HT-29 (cell line): ENCODE data around the gene NCL. TPM values are rescaled to one million over a fixed set of nuclear protein-coding genes. Genes with fewer than 3 reads are reported as not detected.

Experiments
- DNase-seq: peaks from one replicate; pipeline ENCODE4 v3.0.0-alpha.2; 2015; ENCODE audit warnings: low spot score
- total RNA-seq: library from RNA; depleted of rRNA; stranded (reverse); fragments of >200 nt; shearing (Covaris generic); gene quantifications from 2 replicates; pipeline ENCODE4 v1.2.3, GENCODE V29; 2014; rRNA removed

Gene NCL, protein sequence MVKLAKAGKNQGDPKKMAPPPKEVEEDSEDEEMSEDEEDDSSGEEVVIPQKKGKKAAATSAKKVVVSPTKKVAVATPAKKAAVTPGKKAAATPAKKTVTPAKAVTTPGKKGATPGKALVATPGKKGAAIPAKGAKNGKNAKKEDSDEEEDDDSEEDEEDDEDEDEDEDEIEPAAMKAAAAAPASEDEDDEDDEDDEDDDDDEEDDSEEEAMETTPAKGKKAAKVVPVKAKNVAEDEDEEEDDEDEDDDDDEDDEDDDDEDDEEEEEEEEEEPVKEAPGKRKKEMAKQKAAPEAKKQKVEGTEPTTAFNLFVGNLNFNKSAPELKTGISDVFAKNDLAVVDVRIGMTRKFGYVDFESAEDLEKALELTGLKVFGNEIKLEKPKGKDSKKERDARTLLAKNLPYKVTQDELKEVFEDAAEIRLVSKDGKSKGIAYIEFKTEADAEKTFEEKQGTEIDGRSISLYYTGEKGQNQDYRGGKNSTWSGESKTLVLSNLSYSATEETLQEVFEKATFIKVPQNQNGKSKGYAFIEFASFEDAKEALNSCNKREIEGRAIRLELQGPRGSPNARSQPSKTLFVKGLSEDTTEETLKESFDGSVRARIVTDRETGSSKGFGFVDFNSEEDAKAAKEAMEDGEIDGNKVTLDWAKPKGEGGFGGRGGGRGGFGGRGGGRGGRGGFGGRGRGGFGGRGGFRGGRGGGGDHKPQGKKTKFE
- total RNA-seq: 227 and 245 TPM in 2 replicates

DNA sequence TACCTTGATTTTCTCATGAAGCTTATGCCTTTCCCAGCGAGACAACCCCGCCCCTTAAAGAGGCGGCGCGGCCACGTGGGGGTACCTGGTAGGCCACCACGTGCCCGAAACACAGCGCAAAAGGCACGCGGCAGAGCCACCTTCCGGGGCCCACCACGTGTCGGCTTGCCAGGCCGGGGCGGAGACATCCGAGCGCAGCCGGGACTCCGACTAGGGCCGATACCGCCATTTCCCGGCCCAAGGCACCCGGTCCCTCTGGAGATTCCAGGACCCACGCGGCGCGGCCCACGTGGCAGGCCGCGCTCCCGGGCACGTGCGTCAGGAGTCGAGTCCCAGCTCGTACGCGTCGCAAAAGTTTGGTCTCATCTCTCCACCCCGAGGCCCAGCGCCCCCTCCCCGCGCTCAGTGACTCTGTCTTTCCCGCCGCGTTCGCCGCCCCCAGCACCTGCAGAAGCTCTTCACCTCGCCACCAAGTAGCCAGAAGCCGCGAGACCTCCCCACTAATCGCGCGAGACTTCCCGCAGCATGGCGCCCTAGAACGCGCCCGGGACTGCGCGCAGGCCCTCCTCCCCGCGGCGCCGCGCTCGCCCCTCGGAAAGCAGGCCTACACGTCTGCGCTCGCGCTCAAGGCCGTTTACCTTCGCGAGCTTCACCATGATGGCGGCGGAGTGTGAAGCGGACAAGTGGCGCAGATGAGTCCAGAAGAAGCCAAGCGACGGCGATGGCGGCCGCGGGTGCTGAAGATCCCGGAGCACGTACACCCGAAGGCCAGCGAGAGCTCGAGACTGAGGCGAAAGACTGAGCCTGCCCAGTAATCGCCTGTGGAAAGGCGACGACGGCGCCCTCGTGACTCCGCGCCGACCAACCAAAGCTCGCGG is at the start of gene NCL:
TSS of gene NCL (minus strand) at position 787 of the 878 bp plus-strand sequence. CDS start at position 656, 131 bp downstream.
- peak; percentile 81 for DNase-seq

- no peak for DNase-seq
These were observed 49.5 kb upstream of the NCL start for GRCh38 chr2:231513746-231514224.

- peak; percentile 9 for DNase-seq
These were observed 47.9 kb upstream of the NCL start for GRCh38 chr2:231512222-231512621.

- no peak for DNase-seq
These were observed 39.5 kb upstream of the NCL start for GRCh38 chr2:231503766-231504165.

DNA sequence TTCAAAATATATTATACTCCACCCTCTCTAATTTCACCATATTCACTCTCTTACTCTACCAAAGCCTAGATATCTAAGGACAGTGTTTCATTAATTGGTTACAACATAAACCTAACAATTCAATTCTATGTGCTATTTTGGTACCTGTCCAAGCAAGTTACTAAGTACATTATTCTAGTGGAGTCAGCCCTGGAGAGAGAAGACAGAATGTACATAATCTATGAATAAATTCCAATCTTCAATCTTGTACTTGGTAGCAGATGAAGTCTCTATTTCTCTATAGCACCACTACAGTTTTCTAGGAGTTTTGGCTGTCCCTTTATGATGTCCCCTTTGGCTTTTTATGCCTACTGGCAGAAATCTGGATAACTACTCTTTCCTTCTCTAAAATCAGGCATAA is 38.3 kb upstream of the NCL start:
- DNase-seq: no peak

- no peak for DNase-seq
These were observed 33.4 kb upstream of the NCL start for GRCh38 chr2:231497651-231498050.

GRCh38 chr2:231494669-231495068 is 30.4 kb upstream of the NCL start:
- DNase-seq: no peak

- no peak for DNase-seq
These were observed 26.5 kb upstream of the NCL start for GRCh38 chr2:231490801-231491200.

DNA sequence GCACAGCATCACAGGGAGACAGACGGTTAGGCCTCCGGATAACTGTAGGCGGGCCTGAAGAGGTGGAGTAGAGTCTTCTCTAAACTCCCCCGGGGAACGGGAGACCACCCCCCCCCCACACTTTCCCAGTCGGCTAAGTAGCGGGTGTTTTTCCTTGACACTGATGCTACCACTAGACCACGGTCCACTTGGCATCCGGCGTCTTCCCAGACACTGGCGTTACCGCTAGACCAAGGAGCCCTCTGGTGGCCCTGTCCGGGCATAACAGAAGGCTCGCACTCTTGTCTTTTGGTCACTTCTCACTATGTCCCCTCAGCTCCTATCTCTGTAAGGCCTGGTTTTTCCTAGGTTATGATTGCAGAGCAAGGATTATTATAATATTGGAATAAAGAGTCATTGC is 25.7 kb upstream of the NCL start:
- DNase-seq: no peak

GRCh38 chr2:231488331-231488730 is 24.0 kb upstream of the NCL start:
- DNase-seq: no peak

- no peak for DNase-seq
These were observed 22.7 kb upstream of the NCL start for GRCh38 chr2:231486851-231487596.

- DNase-seq: no peak
These were observed 19.4 kb upstream of the NCL start for GRCh38 chr2:231483398-231484329.

DNA sequence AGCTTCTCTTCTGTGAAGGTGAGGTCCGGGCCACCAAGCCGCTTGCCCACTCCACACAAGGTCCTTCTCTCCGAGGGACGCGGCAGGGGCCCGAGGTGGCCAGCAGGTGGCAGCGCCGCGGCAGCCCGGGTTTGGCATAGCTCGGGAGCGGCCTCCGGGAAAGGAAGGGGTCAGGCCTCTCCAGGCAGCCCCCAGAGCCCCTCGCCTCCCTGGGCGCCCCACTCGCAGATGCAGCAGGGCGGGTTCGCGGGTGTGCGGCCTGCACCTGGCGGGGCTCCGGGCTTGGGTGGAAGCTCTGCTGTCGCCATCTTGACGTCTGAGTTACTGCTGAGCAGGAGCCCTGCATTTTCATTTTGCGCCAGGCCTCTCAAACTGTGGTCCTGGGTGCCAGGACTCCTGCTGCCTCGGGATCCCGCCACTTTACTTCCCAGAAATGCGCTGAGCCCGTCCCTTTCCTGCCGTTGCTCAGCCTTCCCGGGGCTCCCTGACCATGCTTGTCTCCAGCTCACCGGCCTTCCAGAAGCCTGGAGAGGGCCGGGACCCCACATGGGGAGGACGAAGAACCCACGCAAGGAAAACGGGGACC is 18.6 kb upstream of the NCL start:
- DNase-seq: peak; percentile 66

DNA sequence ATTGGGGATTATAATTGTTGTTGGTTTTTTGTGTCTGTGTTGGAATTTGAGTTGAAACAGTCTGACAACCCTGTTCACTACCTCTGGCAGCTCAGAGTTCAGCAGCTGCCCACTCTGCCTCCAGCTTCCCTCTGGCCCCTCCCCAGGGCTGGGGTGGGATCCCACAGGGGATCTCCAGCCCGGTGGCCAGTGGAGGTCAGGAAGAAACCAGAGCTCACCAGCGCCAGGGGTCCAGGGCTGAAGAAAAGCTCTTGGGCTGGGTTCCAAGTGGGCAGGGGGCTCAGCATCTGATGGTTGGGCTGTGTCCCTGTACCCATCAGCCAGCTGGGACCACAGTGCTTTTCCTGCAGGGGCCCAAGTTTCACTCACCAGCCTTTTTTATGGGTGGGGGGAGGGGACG is 16.5 kb upstream of the NCL start:
- no peak for DNase-seq

DNA sequence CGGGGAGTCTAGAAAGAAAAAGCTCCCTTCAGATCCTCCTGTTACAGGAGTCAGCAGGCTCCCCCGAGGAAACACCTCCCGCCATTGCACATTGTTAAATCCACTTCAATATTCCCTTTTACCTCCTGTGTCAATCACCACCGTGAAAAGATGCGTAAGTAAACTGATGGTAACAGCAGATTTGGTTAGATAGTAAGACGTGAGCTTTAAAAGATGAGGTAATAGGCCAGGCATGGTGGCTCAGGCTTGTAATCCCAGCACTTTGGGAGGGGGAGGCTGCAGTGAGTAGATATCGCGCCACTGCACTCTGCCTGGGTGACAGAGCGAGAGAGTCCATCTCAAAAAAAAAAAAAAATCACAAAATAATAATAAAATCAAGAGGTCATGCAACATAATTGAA is 15.2 kb upstream of the NCL start:
- DNase-seq: no peak

DNA sequence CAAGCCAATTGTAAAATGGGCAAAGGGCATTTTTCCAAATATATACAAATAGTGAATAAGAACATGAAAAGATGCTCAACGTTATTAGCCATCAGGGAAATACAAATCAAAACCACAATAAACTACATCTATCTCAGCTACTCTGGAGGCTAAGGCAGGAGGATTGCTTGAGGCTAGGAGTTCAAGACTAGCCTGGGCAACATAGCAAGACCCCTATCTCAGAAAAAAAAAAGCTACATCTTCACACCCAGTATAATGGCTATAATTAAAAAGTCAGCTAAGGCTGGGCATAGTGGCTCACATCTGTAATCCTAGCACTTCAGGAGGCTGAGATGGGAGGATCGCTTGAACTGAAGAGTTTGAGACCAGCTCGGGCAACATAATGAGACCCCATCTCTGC is 12.6 kb upstream of the NCL start:
- DNase-seq: no peak

DNA sequence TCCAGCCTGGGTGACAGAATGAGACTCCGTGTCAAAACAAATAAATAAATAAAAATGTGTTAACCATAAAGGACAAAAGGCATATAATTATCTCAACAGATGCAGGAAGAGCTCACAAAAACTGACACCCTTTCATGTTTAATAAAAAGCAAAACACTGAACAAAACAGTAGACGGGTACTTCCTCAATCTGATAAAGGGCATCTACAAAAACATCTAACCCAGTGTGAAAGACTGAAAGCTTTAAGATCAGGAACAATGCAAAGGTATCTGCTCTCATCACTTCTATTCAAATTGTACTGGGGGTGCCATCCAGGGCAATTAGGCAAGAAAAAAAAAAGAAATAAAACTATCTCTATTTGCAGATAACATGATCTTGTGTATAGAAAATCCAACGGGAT is 11.7 kb upstream of the NCL start:
- DNase-seq: no peak

DNA sequence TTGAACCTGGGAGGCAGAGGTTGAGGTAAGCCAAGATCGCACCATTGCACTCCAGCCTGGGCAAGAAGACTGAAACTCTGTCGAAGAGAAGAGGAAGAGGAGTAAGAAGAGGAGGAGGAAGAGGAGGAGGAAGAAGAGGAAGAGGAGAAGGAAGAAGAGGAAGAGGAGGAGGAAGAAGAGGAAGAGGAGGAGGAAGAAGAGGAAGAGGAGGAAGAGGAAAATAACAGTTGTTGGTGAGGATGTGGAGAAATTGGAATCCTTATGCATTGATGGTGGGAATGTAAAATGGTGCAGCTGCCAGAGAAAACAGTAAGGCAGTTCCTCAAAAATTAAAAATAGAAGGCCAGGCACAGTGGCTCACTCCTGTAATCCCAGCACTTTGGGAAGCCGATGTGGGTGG is 8.5 kb upstream of the NCL start:
- DNase-seq: no peak

DNA sequence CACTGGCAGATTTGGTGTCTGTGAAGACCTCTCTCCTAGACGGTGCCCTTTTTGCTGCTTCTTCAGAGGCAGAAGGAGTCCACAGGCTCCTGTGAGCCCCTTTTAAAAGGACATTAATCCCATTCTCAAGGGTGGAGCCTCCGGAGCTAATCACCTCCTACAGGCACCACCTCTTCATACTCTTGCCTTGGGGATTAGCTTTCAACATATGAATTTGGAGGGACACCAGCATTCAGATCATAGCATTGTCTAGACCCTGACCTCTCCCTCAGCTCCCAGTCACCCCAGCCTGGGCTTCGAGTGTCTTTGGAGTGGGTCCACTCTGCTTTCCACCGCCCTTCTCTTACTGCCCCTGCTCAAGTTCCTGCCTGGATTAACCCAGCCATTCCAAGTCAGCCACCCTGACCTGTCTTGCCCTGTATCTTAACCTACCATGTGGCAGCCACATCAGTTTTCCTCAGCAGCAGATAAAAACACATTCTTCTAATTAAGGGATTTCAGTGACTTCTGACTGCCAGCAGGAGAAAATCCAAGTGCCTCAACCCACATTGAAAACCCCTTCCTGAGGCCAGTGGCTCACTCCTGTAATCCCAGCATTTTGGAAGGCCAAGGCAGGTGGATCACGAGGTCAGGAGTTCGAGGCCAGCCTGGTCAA is 6.1 kb upstream of the NCL start:
- no peak for DNase-seq
